Type B pancreatic cell (in vitro differentiated cells): ENCODE data around the gene TEAD1. TPM values are rescaled to one million over a fixed set of nuclear protein-coding genes. Genes with fewer than 3 reads are reported as not detected.

Experiments
- DNase-seq: peaks from one replicate; pipeline ENCODE4 v3.0.0; 2021; ENCODE audit warnings: mixed read lengths; ENCODE audit not compliant: unreplicated experiment; ENCODE audit errors: extremely low spot score
- H3K27ac Mint-ChIP-seq: 2 replicates; pipeline ENCODE4 v1.8.0; 2021; ENCODE audit warnings: mild to moderate bottlenecking, mixed read lengths
- H3K27me3 Mint-ChIP-seq: 2 replicates; pipeline ENCODE4 v1.8.0; 2021; ENCODE audit warnings: mixed read lengths
- H3K36me3 Mint-ChIP-seq: 2 replicates; pipeline ENCODE4 v1.8.0; 2021; ENCODE audit warnings: mixed read lengths
- H3K4me1 Mint-ChIP-seq: one replicate; pipeline ENCODE4 v1.8.0; 2021; ENCODE audit warnings: mixed read lengths; ENCODE audit not compliant: unreplicated experiment
- H3K4me3 Mint-ChIP-seq: 2 replicates; pipeline ENCODE4 v1.8.0; 2021; ENCODE audit warnings: mild to moderate bottlenecking, mixed read lengths
- H3K9me3 Mint-ChIP-seq: 2 replicates; pipeline ENCODE4 v1.8.0; 2021; ENCODE audit warnings: mixed read lengths
- CTCF ChIP-seq: fragments of 200-600 bp; sonication (generic); conservative IDR thresholded peaks from 2 replicates; pipeline ENCODE4 v1.5.0; 2021; ENCODE audit warnings: antibody characterized with exemption, mild to moderate bottlenecking
- total RNA-seq: library from RNA; stranded (reverse); gene quantifications from 2 replicates; pipeline ENCODE4 v1.2.1, GENCODE V29; 2021; ENCODE audit warnings: low replicate concordance

TEAD1 gene
- total RNA-seq, 1 donor from 2014 or later: 91.8 TPM

GRCh38 chr11:12666915-12667314 lies 7.3 kb upstream of the TEAD1 start:
- DNase-seq: no peak
- H3K4me1 Mint-ChIP-seq: no peaks in the 10 kb centered on the region
- H3K4me3 Mint-ChIP-seq: no peak overlapping the region
- peaks cover 26% of the 10 kb centered on the region for H3K9me3 Mint-ChIP-seq
- peaks cover 10% of the 10 kb centered on the region for H3K27me3 Mint-ChIP-seq
- no peak overlapping the region for H3K27ac Mint-ChIP-seq
- TF ChIP-seq CTCF: no peak
- H3K36me3 Mint-ChIP-seq: no peaks in the 10 kb centered on the region

- no peak overlapping the region for H3K4me3 Mint-ChIP-seq
- H3K27ac Mint-ChIP-seq: no peak overlapping the region
- no peak for DNase-seq
- H3K4me1 Mint-ChIP-seq: no peaks in the 10 kb centered on the region
- peaks cover 10% of the 10 kb centered on the region for H3K27me3 Mint-ChIP-seq
- H3K36me3 Mint-ChIP-seq: no peaks in the 10 kb centered on the region
- peaks cover 26% of the 10 kb centered on the region for H3K9me3 Mint-ChIP-seq
- no peak for TF ChIP-seq CTCF
Observed at GRCh38 chr11:12667646-12668045, 6.6 kb upstream of the TEAD1 start.

GRCh38 chr11:12668166-12668565 lies 6.1 kb upstream of the TEAD1 start:
- Mint-ChIP-seq H3K27ac (no peak overlapping the region), H3K4me3 (no peak overlapping the region), H3K4me1 (no peaks in the 10 kb centered on the region), H3K9me3 (peaks cover 26% of the 10 kb centered on the region), H3K27me3 (peaks cover 10% of the 10 kb centered on the region), H3K36me3 (no peaks in the 10 kb centered on the region)
- TF ChIP-seq CTCF: no peak
- no peak for DNase-seq

- Mint-ChIP-seq H3K36me3 (no peaks in the 10 kb centered on the region), H3K4me3 (no peak overlapping the region), H3K4me1 (no peaks in the 10 kb centered on the region), H3K9me3 (peaks cover 22% of the 10 kb centered on the region), H3K27ac (no peak overlapping the region), H3K27me3 (peaks cover 3% of the 10 kb centered on the region)
- no peak for TF ChIP-seq CTCF
- no peak for DNase-seq
Observed at GRCh38 chr11:12669930-12670329, 4.3 kb upstream of the TEAD1 start.

GRCh38 chr11:12671370-12671769 lies 2.9 kb upstream of the TEAD1 start:
- peak overlapping the region; percentile 54 for H3K27ac Mint-ChIP-seq

More at GRCh38 chr11:12671370-12671769, 2.9 kb upstream of the TEAD1 start:
- Mint-ChIP-seq H3K36me3 (no peaks in the 10 kb centered on the region), H3K4me1 (peaks cover 6% of the 10 kb centered on the region), H3K27me3 (no peaks in the 10 kb centered on the region), H3K4me3 (no peak overlapping the region), H3K9me3 (peaks cover 16% of the 10 kb centered on the region)
- no peak for DNase-seq
- no peak for TF ChIP-seq CTCF
